Bladder microvascular endothelial cell (primary cell): ENCODE results near the gene MTHFD1L. TPM values are rescaled to one million over a fixed set of nuclear protein-coding genes. Genes with fewer than 3 reads are reported as not detected.

Experiments used
- total RNA-seq: library from RNA; depleted of rRNA; stranded (reverse); fragments of >200 nt; gene quantifications from 2 replicates; pipeline ENCODE4 v1.2.3, GENCODE V29; 2014

The MTHFD1L gene
- total RNA-seq: 16.8 and 61.2 TPM in 2 replicates

DNA sequence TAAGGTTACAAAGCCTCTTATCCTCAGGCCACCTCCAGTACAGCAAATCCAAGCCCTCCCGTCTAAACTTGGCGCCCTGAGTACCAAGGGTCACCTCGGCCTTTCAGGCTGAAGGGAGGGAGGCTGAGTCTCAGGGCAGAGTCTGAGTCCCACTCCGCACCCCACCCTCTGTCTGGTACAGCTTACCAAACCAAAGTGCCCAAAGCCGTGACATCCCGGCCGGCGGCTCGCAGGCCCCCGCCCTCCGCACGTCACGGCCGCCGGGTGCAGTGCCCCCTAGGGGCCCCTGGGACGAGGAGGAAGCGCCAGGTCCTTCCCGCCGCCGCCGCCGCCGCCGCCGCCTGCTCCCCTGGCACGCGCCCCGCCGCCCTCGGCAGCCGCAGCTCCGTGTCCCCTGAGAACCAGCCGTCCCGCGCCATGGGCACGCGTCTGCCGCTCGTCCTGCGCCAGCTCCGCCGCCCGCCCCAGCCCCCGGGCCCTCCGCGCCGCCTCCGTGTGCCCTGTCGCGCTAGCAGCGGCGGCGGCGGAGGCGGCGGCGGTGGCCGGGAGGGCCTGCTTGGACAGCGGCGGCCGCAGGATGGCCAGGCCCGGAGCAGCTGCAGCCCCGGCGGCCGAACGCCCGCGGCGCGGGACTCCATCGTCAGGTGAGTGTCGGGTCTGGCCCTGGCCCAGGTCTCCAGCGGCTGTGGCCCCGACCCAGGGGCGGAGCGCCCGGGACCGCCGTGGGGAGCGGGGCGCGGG lies at the start of gene MTHFD1L:
TSS of gene MTHFD1L (plus strand) at position 297 of the 741 bp plus-strand sequence. CDS start at position 418, 121 bp downstream.

